OCI-LY7 (cell line): ENCODE data around the gene APBB1.

Experiments used
- EZH2phosphoT487 ChIP-seq: fragments of 200-600 bp; sonication (generic); IDR thresholded peaks from 2 replicates; pipeline ENCODE4 v1.6.1; 2018; ENCODE audit warnings: low read depth, borderline replicate concordance, mild to moderate bottlenecking, mixed run types, antibody characterized with exemption, low read length, moderate library complexity, mixed read lengths
- TF ChIP-seq, protein P1 (sequence below): fragments of 200-600 bp; sonication (generic); conservative IDR thresholded peaks from 2 replicates; pipeline ENCODE4 v1.5.1; 2014; ENCODE audit warnings: mild to moderate bottlenecking, antibody characterized with exemption, low read length, moderate library complexity, mixed read lengths

DNA sequence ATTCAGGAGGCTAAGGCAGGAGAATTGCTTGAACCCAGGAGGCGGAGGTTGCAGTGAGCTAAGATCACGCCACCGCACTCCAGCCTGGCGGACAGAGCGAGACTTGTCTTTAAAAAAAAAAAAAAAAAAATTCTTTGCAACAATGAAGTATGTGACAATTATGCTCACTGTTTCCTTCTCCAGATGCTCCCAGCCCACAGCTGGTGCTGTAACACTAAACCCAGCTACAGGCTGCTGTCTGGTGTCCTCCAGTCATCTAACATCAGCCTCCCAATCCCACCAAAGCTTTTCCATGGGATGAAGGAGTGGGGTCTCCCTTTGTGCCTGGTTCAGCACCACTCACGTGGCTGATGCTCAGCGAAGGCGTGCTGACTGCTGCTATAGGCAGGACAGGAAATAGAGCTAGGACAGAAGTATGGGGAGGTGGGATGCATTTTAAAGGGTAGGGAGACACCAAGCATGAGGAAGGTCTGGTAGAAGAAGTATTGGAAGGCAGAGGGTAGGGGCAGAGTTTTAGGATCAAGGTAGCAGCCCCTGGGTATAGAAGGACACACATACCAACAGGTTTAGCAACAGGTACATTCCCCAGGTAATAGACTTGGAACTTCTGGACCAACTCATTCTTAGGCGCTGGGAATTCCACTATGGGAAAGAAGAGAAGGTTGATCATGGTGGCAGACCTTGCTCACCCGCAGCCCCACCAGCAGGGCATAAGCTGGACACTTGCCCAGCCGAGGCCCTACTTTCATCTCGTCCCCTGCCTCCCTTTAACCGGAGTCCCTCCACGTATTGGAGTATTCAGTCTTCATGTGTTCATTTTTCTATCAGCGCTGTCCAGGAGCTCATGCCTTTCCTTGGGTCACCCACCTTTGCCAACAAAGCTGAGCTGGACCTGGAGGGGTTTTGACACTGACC, 18.2 kb downstream of the APBB1 start:
- TF ChIP-seq, protein P1, sequence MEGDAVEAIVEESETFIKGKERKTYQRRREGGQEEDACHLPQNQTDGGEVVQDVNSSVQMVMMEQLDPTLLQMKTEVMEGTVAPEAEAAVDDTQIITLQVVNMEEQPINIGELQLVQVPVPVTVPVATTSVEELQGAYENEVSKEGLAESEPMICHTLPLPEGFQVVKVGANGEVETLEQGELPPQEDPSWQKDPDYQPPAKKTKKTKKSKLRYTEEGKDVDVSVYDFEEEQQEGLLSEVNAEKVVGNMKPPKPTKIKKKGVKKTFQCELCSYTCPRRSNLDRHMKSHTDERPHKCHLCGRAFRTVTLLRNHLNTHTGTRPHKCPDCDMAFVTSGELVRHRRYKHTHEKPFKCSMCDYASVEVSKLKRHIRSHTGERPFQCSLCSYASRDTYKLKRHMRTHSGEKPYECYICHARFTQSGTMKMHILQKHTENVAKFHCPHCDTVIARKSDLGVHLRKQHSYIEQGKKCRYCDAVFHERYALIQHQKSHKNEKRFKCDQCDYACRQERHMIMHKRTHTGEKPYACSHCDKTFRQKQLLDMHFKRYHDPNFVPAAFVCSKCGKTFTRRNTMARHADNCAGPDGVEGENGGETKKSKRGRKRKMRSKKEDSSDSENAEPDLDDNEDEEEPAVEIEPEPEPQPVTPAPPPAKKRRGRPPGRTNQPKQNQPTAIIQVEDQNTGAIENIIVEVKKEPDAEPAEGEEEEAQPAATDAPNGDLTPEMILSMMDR: no peak
- TF ChIP-seq EZH2phosphoT487: no peak
